ENCODE measurements around the gene APH1A.
A peak's percentile ranks its signal among the peaks of the same experiment; 100 is the strongest.

Gene APH1A

DNA sequence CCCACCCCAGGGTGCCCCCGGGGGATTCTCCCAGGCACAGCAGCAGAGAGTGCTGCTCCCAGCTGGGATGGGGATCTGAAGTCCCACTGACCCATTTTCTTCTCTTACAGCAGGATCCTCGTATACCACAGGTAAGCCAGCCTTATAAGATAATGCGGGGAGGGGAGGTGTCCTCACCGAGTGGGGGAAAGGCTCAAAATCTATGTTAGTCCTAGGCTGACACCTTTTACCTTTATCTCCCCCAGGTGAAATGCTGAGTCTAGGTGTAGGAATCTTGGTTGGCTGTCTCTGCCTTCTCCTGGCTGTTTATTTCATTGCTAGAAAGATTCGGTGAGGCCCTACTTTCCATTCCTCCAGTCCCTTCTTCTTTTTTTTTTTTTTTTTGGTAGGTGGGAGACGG lies 5.3 kb downstream of the APH1A start:
- no peak for DNase-seq (ENCODE audit: low read depth)
- peaks cover 19% of the 10 kb centered on the region for H3K4me1 ChIP-seq (ENCODE audit: control insufficient read depth, insufficient read depth, low read length)
- no peak overlapping the region for H3K4me3 ChIP-seq (ENCODE audit: low read length)
- H3K36me3 ChIP-seq (ENCODE audit: control insufficient read depth, insufficient read depth, low read length, severe bottlenecking) = peaks cover 27% of the 10 kb centered on the region
- no peaks in the 10 kb centered on the region for H3K9me3 ChIP-seq (ENCODE audit: control insufficient read depth, low read length)
- peaks cover 5% of the 10 kb centered on the region for H3K27me3 ChIP-seq (replicated peaks; ENCODE audit: control insufficient read depth, insufficient read depth, low read length)
- H3K9ac ChIP-seq (ENCODE audit: low read length) = no peak overlapping the region

DNA sequence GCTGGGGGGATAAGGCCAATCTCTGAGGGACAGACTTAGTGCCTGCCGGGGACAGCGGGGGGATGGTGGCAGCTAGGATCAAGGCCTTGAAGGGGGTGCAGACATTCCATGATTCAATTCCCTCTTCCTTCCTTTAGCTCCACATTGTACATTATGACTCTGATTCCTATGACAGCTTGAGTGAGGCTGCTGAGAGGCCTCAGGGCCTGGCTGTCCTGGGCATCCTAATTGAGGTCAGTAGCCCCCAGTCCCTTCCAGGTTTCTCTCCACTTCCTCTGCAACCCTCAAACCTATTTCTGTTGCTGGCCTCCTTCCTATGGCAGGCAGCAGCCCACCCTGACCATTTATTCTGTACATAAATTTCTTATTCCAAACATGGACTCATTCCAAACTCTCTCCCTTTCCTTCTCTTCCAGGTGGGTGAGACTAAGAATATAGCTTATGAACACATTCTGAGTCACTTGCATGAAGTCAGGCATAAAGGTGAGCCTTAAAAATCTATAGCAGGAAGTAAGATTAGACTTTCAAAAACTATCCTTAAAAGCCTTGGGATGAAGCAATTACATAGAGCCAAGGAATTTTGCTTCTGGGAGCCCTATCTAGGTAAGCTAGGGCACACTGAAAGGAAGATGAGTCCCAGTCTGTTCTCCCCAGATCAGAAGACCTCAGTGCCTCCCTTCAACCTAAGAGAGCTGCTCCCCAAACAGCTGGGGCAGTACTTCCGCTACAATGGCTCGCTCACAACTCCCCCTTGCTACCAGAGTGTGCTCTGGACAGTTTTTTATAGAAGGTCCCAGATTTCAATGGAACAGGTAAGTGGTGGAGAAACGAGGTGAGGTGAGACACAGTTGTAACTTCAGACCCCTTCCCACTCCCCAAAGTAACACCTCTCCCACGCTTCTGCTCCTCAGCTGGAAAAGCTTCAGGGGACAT lies 6.2 kb downstream of the APH1A start:
- Histone ChIP-seq H3K27me3 (replicated peaks; ENCODE audit: control insufficient read depth, insufficient read depth, low read length) (peaks cover 12% of the 10 kb centered on the region), H3K4me3 (ENCODE audit: low read length) (no peak overlapping the region), H3K4me1 (ENCODE audit: control insufficient read depth, insufficient read depth, low read length) (peaks cover 17% of the 10 kb centered on the region), H3K9ac (ENCODE audit: low read length) (no peak overlapping the region), H3K36me3 (ENCODE audit: control insufficient read depth, insufficient read depth, low read length, severe bottlenecking) (peaks cover 27% of the 10 kb centered on the region), H3K9me3 (ENCODE audit: control insufficient read depth, low read length) (no peaks in the 10 kb centered on the region)
- no peak for DNase-seq (ENCODE audit: low read depth)

DNA sequence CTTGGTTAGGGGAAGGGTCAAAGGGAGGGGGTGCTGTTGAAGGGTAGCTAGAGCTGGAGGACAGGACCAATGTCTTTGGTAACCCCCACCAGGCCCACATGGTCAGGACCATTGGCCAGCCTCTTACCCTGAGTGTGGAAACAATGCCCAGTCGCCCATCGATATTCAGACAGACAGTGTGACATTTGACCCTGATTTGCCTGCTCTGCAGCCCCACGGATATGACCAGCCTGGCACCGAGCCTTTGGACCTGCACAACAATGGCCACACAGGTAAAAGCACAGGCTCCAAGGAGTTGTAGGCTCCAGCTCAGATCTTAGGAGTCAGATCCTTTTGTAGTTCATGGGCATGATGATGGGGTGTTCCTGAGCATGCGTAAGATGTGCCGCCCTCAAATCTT lies 7.4 kb downstream of the APH1A start:
- no peaks in the 10 kb centered on the region for H3K9me3 ChIP-seq (ENCODE audit: control insufficient read depth, low read length)
- H3K36me3 ChIP-seq (ENCODE audit: control insufficient read depth, insufficient read depth, low read length, severe bottlenecking) = peaks cover 21% of the 10 kb centered on the region
- no peak overlapping the region for H3K4me3 ChIP-seq (ENCODE audit: low read length)
- DNase-seq (ENCODE audit: low read depth) = no peak
- H3K9ac ChIP-seq (ENCODE audit: low read length) = no peak overlapping the region
- peaks cover 14% of the 10 kb centered on the region for H3K4me1 ChIP-seq (ENCODE audit: control insufficient read depth, insufficient read depth, low read length)
- peaks cover 16% of the 10 kb centered on the region for H3K27me3 ChIP-seq (replicated peaks; ENCODE audit: control insufficient read depth, insufficient read depth, low read length)

DNA sequence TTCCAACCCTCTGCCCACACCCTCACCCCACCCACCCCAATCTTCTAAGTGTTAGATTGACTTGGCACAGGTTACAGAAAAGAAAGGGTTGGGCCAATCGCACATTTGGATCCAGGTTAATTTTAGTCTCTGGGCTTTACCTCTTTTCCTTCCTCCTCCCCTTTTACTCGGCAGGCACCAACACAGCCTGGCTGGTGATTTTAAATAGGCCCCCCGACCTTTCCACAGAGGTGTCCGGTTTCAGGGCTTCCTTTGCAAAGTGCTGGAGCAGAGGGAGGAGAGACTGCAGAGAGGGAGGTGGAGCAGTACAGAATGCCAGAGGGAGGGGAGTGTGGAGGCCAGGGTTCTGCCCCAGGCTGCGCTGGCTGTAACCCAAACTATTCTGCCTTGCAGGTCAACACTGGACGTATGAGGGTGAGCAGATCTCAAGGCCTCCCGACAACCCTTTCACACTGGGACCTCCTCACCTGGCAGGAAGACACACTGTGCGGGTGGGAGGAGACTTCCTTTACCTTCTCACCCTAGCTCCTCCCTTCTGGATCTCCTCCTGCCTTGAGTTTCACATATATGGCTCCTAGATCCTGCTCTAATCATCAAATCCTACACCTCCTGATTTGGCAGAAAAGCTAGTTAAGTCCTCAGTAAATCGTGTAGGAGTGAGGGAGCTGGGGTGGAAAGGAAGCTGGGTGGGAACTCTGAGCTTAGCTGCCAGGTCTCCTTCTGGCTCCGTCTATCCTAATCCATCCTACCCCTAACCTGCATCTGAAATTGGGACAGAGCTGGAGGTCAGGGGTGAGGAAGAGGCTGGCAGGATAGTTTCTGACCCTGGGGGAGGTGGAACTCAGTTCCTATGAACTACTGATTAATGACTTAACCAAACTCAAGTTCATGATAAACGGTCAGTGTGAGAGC lies 8.8 kb downstream of the APH1A start:
- Histone ChIP-seq H3K27me3 (replicated peaks; ENCODE audit: control insufficient read depth, insufficient read depth, low read length) (peaks cover 16% of the 10 kb centered on the region), H3K9me3 (ENCODE audit: control insufficient read depth, low read length) (no peaks in the 10 kb centered on the region), H3K9ac (ENCODE audit: low read length) (no peak overlapping the region), H3K36me3 (ENCODE audit: control insufficient read depth, insufficient read depth, low read length, severe bottlenecking) (peaks cover 7% of the 10 kb centered on the region), H3K4me3 (ENCODE audit: low read length) (no peak overlapping the region), H3K4me1 (ENCODE audit: control insufficient read depth, insufficient read depth, low read length) (peaks cover 24% of the 10 kb centered on the region)
- DNase-seq (ENCODE audit: low read depth) = peak; percentile 46

DNA sequence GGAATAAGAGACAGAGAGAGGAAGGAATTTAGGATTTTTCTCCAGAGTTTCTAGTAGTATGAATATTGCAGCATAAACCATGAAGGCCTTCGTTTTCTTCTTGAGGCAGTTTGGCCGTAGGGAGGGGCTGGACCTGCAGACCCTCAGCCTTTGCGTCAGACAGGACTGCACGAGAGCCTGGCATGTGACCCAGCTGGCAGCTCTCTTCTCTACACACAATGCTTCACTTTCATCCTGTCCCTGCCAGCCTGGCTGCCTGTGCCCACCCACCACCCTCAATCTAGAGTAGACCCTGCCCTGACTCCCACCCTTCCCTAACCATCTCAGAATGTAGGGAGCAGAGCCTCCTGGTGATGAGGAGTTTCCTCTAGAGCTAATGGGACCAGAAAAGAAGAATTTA lies 9.6 kb downstream of the APH1A start:
- DNase-seq (ENCODE audit: low read depth) = no peak
- H3K36me3 ChIP-seq (ENCODE audit: control insufficient read depth, insufficient read depth, low read length, severe bottlenecking) = no peaks in the 10 kb centered on the region
- peaks cover 16% of the 10 kb centered on the region for H3K27me3 ChIP-seq (replicated peaks; ENCODE audit: control insufficient read depth, insufficient read depth, low read length)
- no peak overlapping the region for H3K4me3 ChIP-seq (ENCODE audit: low read length)
- H3K9ac ChIP-seq (ENCODE audit: low read length) = no peak overlapping the region
- H3K9me3 ChIP-seq (ENCODE audit: control insufficient read depth, low read length) = no peaks in the 10 kb centered on the region
- peaks cover 24% of the 10 kb centered on the region for H3K4me1 ChIP-seq (ENCODE audit: control insufficient read depth, insufficient read depth, low read length)

DNA sequence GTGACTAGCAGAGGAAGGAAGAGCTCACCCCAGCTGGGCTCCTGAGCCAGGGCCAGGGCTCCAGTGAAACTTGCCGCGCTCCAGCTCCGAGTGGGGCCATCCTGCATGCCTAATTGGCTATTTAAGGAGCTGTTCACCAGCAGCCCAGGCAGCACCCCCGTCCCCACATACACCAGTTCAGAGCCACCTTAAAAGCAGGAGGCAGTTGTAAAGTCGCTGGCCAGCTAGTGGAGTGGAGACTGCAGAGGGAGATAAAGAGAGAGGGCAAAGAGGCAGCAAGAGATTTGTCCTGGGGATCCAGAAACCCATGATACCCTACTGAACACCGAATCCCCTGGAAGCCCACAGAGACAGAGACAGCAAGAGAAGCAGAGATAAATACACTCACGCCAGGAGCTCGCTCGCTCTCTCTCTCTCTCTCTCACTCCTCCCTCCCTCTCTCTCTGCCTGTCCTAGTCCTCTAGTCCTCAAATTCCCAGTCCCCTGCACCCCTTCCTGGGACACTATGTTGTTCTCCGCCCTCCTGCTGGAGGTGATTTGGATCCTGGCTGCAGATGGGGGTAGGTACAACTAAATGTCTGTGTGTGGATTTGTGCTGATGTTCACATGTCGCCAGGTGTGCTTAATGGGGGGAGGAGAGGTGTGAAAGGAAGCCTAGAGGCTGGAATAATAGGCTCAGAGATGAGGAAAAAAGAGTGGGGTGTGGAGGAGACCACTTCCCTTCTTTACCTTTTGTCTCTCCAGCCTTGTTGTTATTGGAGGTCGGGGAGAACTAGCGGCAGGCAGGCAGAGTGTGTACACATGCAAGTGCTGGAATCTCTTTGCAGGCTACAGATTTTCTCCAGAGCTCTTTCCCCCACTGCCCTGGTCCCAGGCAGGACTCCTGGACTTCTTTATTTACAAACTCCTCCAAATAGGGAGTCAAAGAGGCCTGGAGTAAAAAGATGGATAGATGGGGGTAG lies 10.9 kb downstream of the APH1A start, which contains the start of gene CA14:
Gene CA14, plus strand, starts transcription at position 151 of the 962 bp plus-strand sequence. Its CDS starts 355 bp downstream, at position 506.
- Histone ChIP-seq H3K9me3 (ENCODE audit: control insufficient read depth, low read length) (no peaks in the 10 kb centered on the region), H3K36me3 (ENCODE audit: control insufficient read depth, insufficient read depth, low read length, severe bottlenecking) (no peaks in the 10 kb centered on the region), H3K4me1 (ENCODE audit: control insufficient read depth, insufficient read depth, low read length) (peaks cover 24% of the 10 kb centered on the region), H3K27me3 (replicated peaks; ENCODE audit: control insufficient read depth, insufficient read depth, low read length) (peaks cover 16% of the 10 kb centered on the region), H3K4me3 (ENCODE audit: low read length) (peak within 1 kb of the TSS; percentile 70), H3K9ac (ENCODE audit: low read length) (no peak within 1 kb of the TSS)
- no peak for DNase-seq (ENCODE audit: low read depth)

DNA sequence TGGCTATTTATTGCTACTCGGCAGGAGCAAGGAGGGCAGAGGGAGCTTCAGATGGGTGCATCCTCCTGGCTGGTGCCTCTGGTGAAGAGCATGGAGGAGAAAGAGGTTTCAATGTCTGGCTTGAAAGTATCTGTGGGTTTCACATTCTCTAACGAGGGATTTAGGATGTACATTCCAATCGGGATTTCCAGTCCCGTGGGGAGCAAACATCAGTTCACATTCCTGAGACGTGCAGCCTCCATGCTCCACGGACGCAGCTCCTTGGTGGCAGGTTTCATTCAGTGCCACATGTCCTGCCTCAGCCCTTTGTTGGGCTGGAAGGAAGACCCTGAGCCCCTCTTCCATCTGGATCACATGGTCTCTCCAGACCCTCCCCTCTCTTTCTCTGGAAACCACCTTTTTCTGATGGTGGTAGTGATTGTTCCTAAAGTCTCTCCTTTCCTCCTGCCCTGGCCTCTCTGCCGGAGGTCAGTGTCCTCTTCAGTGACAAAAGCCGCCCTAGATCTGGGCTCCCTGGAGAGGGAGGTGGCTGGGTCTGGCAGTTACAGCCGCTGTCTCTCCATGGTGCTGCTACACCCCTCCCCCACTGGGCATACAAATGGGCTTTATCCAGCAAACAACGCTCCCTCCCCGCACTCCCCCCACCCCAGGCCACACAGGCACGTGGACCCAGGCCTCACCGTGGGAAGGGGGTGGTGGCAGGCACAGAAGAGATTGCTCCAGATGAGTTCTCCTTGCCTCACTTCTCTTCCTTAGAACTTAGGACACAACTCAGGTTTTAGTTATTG lies 12.1 kb downstream of the APH1A start:
- no peaks in the 10 kb centered on the region for H3K9me3 ChIP-seq (ENCODE audit: control insufficient read depth, low read length)
- H3K4me1 ChIP-seq (ENCODE audit: control insufficient read depth, insufficient read depth, low read length) = peaks cover 24% of the 10 kb centered on the region
- H3K4me3 ChIP-seq (ENCODE audit: low read length) = peak overlapping the region; percentile 70
- no peaks in the 10 kb centered on the region for H3K36me3 ChIP-seq (ENCODE audit: control insufficient read depth, insufficient read depth, low read length, severe bottlenecking)
- peak overlapping the region; percentile 76 for H3K9ac ChIP-seq (ENCODE audit: low read length)
- peak; percentile 62 for DNase-seq (ENCODE audit: low read depth)
- H3K27me3 ChIP-seq (replicated peaks; ENCODE audit: control insufficient read depth, insufficient read depth, low read length) = peaks cover 16% of the 10 kb centered on the region

DNA sequence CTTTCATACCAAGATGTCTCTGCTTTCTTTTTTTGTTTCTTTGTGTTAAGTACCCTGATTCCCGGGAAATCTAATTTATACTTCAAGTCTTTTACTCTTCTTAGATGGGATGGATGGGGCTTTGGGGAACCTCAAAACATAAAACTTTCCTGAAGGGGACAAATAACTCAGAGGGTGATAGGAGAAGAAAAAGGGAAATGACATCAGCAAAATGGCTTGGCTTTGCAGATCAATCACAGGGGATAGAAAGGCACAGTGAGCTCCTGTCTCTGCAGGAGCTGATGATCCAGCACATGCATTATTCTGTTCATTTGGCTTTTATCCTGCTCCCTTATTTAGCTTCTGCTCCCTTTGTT lies 12.6 kb downstream of the APH1A start:
- Histone ChIP-seq H3K9ac (ENCODE audit: low read length) (peak overlapping the region; percentile 76), H3K27me3 (replicated peaks; ENCODE audit: control insufficient read depth, insufficient read depth, low read length) (peaks cover 16% of the 10 kb centered on the region), H3K9me3 (ENCODE audit: control insufficient read depth, low read length) (no peaks in the 10 kb centered on the region), H3K36me3 (ENCODE audit: control insufficient read depth, insufficient read depth, low read length, severe bottlenecking) (no peaks in the 10 kb centered on the region), H3K4me3 (ENCODE audit: low read length) (peak overlapping the region; percentile 70), H3K4me1 (ENCODE audit: control insufficient read depth, insufficient read depth, low read length) (peaks cover 24% of the 10 kb centered on the region)
- DNase-seq (ENCODE audit: low read depth) = no peak

DNA sequence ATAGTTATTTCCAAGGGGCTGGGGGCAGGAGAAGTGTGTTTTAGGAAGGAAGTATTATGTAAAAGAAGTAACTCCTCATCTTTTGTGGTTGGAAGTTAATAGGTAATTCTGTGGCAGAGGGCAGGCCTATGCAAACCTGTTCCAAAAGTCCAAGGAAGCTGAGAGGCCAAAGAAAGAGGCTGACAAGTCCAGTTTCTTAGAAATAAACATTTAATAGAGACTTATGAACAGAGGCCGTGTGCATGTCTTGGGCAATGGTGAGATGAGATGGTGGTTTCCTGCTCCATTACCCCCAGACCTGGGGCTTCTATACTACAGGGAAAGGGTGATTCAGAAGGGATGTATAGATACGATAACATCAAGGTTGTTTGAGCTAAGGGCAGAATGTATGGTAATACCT lies 18.9 kb downstream of the APH1A start:
- H3K9me3 ChIP-seq (ENCODE audit: control insufficient read depth, low read length) = no peaks in the 10 kb centered on the region
- no peaks in the 10 kb centered on the region for H3K27me3 ChIP-seq (replicated peaks; ENCODE audit: control insufficient read depth, insufficient read depth, low read length)
- DNase-seq (ENCODE audit: low read depth) = no peak
- no peak overlapping the region for H3K9ac ChIP-seq (ENCODE audit: low read length)
- H3K36me3 ChIP-seq (ENCODE audit: control insufficient read depth, insufficient read depth, low read length, severe bottlenecking) = no peaks in the 10 kb centered on the region
- H3K4me3 ChIP-seq (ENCODE audit: low read length) = no peak overlapping the region
- no peaks in the 10 kb centered on the region for H3K4me1 ChIP-seq (ENCODE audit: control insufficient read depth, insufficient read depth, low read length)

DNA sequence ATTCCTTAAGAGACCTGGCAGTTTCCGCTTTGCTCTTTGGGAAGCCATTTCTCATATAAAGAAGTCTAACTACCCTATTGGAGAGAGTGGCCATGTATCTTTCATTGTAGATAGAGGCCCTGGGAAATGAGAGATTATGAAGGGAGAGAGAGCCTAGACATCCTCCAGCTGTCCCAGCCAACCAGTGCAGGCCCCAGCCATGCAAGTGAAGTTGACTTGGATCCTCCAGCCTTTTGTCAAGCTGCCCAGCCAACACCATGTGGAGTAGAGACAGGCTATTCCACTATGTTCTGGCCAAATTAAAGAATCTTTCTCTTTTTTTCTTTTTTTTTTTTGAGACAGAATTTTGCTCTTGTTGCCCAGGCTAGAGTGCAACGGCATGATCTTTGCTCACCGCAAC lies 25.8 kb downstream of the APH1A start:
- H3K9me3 ChIP-seq (ENCODE audit: control insufficient read depth, low read length) = no peaks in the 10 kb centered on the region
- no peaks in the 10 kb centered on the region for H3K27me3 ChIP-seq (replicated peaks; ENCODE audit: control insufficient read depth, insufficient read depth, low read length)

More for the DNA sequence above, 25.8 kb downstream of the APH1A start:
- no peak overlapping the region for H3K9ac ChIP-seq (ENCODE audit: low read length)
- H3K4me3 ChIP-seq (ENCODE audit: low read length) = no peak overlapping the region
- H3K36me3 ChIP-seq (ENCODE audit: control insufficient read depth, insufficient read depth, low read length, severe bottlenecking) = no peaks in the 10 kb centered on the region
- no peaks in the 10 kb centered on the region for H3K4me1 ChIP-seq (ENCODE audit: control insufficient read depth, insufficient read depth, low read length)
- DNase-seq (ENCODE audit: low read depth) = no peak

Data from adipocyte (in vitro differentiated cells).